Measurements from ENCODE around the gene AHCYL2.
"Not testable (repeated sequence)": the region's sequence is repeated elsewhere in the genome, so short reads cannot be mapped to it uniquely, and the experiment has no call there.

Gene AHCYL2

GRCh38 chr7:129347330-129347729 is 122.5 kb downstream of the AHCYL2 start:
- no peak for DNase-seq

- no peak for DNase-seq
These were observed 123.4 kb downstream of the AHCYL2 start for GRCh38 chr7:129348023-129348740.

- DNase-seq = no peak
These were observed 126.5 kb downstream of the AHCYL2 start for GRCh38 chr7:129351320-129351719.

- DNase-seq = not testable (repeated sequence)
These were observed 128.3 kb downstream of the AHCYL2 start for GRCh38 chr7:129353104-129353503.

- no peak for DNase-seq
These were observed 129.8 kb downstream of the AHCYL2 start for GRCh38 chr7:129354428-129355157.

- no peak for DNase-seq
These were observed 131.3 kb downstream of the AHCYL2 start for GRCh38 chr7:129356176-129356575.

- DNase-seq = no peak
These were observed 134.3 kb downstream of the AHCYL2 start for GRCh38 chr7:129359176-129359575.

- no peak for DNase-seq
These were observed 134.8 kb downstream of the AHCYL2 start for GRCh38 chr7:129359638-129360037.

- no peak for DNase-seq
These were observed 136.9 kb downstream of the AHCYL2 start for GRCh38 chr7:129361771-129362170.

GRCh38 chr7:129362496-129362895 is 137.7 kb downstream of the AHCYL2 start:
- no peak for DNase-seq

GRCh38 chr7:129367349-129367699 is 142.5 kb downstream of the AHCYL2 start:
- DNase-seq = no peak

GRCh38 chr7:129367700-129368388 is 143.0 kb downstream of the AHCYL2 start:
- peak in 50 of 51 donors; percentile 3 to 78 (median 44) for DNase-seq

GRCh38 chr7:129368389-129368986 is 143.7 kb downstream of the AHCYL2 start:
- DNase-seq = no peak

- DNase-seq = not testable (repeated sequence)
These were observed 144.6 kb downstream of the AHCYL2 start for GRCh38 chr7:129369447-129369846.

GRCh38 chr7:129370812-129371211 is 146.0 kb downstream of the AHCYL2 start:
- no peak for DNase-seq

- DNase-seq = no peak
These were observed 146.7 kb downstream of the AHCYL2 start for GRCh38 chr7:129371487-129371886.

GRCh38 chr7:129373651-129374428 is 149.0 kb downstream of the AHCYL2 start:
- no peak for DNase-seq

GRCh38 chr7:129375141-129375938 is 150.5 kb downstream of the AHCYL2 start:
- peak in 1 of 51 donors; percentile 40 for DNase-seq

GRCh38 chr7:129376076-129376777 is 151.4 kb downstream of the AHCYL2 start:
- DNase-seq = peak in 1 of 51 donors; percentile 11
